H1 (cell line): ENCODE data around the gene KLF5. TPM values are rescaled to one million over a fixed set of nuclear protein-coding genes. Genes with fewer than 3 reads are reported as not detected.

Experiments used
- CREB1 ChIP-seq: IDR thresholded peaks from 2 replicates; pipeline ENCODE4 v1.6.1; 2012; ENCODE audit warnings: inconsistent platforms
- POLR2A ChIP-seq, 2 experiments: IDR thresholded peaks; 1 replicate in 1 of 2; 2 replicates in 1 of 2; pipeline ENCODE4 v1.6.1; 2011; ENCODE audit warnings: low read depth in 2 of 2, low read length in 2 of 2, mild to moderate bottlenecking in 2 of 2; ENCODE audit errors: control extremely low read depth in 1 of 2
- polyA plus RNA-seq, 7 experiments: library from polyadenylated mRNA; depleted of rRNA in 3 of 7; stranded (reverse) in 5 of 7; unstranded in 2 of 7; fragments of >200 nt in 5 of 7; fragments of 200-250 nt in 2 of 7; gene quantifications; 1 replicate in 5 of 7; 2 replicates in 1 of 7; 4 replicates in 1 of 7; pipeline versions ENCODE4 v1.2.1 to v1.2.3, GENCODE V29; 2011 to 2013; ENCODE audit warnings: missing spikeins in 2 of 7, mixed read lengths in 2 of 7
- total RNA-seq: library from RNA; stranded (reverse); fragmentation: NEBNext Ultra II Directional; extraction: Animal tissue kit (Norgen Biotek cat#: 25700); gene quantifications from 2 replicates; pipeline ENCODE4 v1.2.1, GENCODE V29; 2021

Gene KLF5
- total and polyA plus RNA-seq, 2 of the 8 experiments (the other 6 are each of a cell fraction or from before 2014, with no cell fraction given) = 1.2 to 2.3 TPM

DNA sequence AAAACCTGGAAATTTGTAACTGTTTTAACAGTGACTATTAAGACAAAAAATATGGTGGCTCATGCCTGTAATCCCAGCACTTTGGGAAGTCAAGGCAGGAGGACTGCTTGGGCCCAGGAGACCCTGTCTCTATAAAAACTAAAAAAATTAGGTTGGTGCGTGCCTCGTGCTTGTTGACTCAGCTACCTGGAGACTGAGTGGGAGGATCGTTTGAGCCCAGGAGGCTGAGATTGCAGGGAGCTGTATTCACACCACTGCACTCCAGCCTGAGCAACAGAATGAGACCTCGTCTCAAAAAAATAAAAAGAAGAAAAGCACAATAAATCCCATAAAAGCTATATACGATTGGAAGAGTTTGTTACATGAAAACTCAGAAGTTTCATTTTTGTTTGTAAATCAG, 23.7 kb downstream of the KLF5 start (continued):
- TF ChIP-seq CREB1 = no peak
- no peak for TF ChIP-seq POLR2A (IDR thresholded peaks at IDR 0.05; ENCODE audit: control extremely low read depth in 1 of 2, low read depth in 2 of 2, low read length in 2 of 2)
- TF ChIP-seq, all 59 proteins: peak for 0
